ENCODE results near the gene TRIM25.

TRIM25 gene

GRCh38 chr17:56928586-56928985, 14.7 kb upstream of the TRIM25 start:
- DNase-seq (ENCODE audit: low spot score) = no peak
- no peak for FAIRE-seq

DNA sequence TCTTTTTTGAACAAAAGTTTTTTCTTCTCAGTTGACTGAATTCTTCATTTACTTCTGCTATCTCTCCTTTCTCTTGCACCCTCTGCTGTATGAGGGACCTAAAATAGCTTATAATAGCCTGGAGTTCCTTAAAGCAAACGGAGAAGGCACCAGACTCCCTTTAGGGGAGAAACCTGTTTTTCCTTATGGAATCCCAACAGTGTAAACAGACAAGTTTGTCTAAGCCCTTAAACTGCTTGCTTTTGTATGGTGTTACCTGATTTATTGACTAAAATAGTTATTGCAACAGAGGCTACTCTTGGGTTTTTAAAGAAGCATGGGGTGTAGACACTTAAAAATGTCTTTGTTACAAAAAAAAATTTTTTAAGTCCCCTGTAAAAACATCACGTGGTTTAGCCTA, 12.9 kb upstream of the TRIM25 start:
- FAIRE-seq = no peak

GRCh38 chr17:56926270-56926669, 12.4 kb upstream of the TRIM25 start:
- no peak for DNase-seq (ENCODE audit: low spot score)

More for the DNA sequence above, 12.9 kb upstream of the TRIM25 start:
- no peak for DNase-seq (ENCODE audit: low spot score)

DNA sequence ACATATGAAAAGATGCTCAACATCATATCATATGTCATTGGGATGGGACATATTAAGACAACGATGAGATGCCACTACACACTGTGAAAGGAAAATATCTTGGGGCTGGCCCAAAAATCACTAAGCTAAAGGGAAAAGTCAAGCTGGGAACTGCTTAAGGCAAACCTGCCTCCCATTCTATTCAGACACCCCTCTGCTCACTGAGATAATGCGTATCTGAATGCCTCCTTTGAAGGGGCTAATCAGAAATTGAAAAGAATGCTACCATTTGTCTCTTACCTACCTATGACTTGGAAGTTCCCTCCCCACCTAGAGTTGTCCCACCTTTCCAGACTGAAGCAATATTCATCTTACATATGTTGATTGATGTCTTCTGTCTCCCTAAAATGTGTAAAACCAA, 11.2 kb upstream of the TRIM25 start:
- FAIRE-seq = no peak
- no peak for DNase-seq (ENCODE audit: low spot score)

More at GRCh38 chr17:56926270-56926669, 12.4 kb upstream of the TRIM25 start:
- FAIRE-seq = no peak

DNA sequence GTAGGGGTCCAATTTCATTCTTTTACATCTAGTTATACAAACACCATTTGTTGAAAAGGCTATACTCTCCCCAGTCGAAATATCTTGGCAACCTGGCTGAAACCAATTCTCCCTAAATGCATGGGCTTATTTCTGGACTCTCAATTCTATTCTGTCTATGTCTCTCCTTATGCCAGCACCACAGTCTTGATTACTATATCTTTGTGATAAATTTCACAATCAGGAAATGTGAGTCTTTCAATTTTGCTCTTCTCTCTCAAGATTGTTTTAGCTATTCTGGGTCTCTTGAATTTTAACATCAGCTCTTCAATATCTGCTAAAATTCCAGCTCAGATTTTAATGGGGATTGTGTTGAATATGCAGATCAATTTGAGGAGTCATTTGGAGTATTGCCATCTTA, 5.9 kb upstream of the TRIM25 start:
- FAIRE-seq (no peak), DNase-seq (ENCODE audit: low spot score) (no peak)

GRCh38 chr17:56918916-56919315, 5.1 kb upstream of the TRIM25 start:
- FAIRE-seq = no peak
- no peak for DNase-seq (ENCODE audit: low spot score)

- DNase-seq (ENCODE audit: low spot score) = no peak
- no peak for FAIRE-seq
These were observed 3.9 kb upstream of the TRIM25 start for GRCh38 chr17:56917559-56918296.

DNA sequence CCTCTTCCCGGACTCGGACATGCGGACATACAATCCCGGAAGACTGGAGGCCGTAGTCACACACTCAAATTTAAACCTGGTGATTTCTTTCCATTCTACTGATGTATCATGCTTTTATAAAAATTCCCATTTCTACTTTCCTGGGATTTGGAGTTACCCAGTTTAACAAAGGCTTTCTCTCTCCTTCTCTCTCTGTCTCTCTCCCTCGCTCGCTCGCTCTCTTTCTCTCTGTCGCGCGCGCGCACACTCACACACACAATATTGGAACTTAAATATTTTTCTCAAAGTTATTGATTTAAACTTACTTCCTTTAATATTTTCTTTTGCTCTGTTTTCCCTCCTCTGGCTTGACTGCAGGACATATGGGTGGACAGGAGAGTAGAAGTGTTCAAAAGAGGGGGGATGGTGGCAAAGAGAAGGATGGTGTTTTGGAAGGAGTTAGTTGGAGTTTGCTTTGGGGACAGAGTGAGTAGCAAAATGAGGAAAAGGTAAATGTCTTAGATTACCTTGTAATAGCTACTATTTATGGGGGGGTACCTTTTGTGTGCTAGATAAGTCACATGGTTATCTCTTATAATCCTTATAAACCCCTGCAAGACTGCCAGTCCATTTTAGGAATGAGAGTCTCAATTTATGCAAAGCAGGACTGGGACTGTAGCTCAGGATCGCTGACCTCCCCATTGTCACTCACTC, 878 bp upstream of the TRIM25 start:
- no peak for DNase-seq (ENCODE audit: low spot score)
- FAIRE-seq = no peak

DNA sequence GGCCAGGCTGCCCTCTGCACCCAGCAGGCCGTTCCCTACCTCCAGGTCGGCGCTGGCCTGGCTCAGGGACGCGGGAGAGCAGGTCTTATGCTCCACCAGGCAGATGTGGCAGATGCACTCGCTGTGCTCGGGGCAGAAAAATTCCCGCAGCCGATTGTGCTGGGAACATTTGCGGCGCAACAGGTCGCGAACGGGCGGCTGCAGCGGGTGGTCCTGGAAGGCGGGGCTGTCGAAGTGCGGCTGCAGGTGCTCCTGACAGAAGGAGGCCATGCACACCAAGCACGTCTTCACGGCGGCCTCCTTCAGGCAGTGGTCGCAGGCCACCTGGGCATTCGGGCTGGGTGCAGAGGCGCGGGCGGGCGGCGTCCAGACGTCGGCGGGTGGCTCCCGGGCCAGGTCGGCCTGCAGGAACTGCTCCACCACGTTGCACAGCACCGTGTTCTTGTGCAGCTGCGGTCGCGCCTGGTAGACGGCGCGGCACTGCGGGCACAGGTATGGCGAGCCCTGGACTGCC, 439 bp downstream of the TRIM25 start:
- FAIRE-seq = no peak
- DNase-seq (ENCODE audit: low spot score) = peak; percentile 8

GRCh38 chr17:56913000-56913311, 893 bp downstream of the TRIM25 start:
- no peak for FAIRE-seq

GRCh38 chr17:56912105-56912999, 1.5 kb downstream of the TRIM25 start:
- DNase-seq (ENCODE audit: low spot score) (no peak), FAIRE-seq (no peak)

More at GRCh38 chr17:56913000-56913311, 893 bp downstream of the TRIM25 start:
- DNase-seq (ENCODE audit: low spot score) = no peak

DNA sequence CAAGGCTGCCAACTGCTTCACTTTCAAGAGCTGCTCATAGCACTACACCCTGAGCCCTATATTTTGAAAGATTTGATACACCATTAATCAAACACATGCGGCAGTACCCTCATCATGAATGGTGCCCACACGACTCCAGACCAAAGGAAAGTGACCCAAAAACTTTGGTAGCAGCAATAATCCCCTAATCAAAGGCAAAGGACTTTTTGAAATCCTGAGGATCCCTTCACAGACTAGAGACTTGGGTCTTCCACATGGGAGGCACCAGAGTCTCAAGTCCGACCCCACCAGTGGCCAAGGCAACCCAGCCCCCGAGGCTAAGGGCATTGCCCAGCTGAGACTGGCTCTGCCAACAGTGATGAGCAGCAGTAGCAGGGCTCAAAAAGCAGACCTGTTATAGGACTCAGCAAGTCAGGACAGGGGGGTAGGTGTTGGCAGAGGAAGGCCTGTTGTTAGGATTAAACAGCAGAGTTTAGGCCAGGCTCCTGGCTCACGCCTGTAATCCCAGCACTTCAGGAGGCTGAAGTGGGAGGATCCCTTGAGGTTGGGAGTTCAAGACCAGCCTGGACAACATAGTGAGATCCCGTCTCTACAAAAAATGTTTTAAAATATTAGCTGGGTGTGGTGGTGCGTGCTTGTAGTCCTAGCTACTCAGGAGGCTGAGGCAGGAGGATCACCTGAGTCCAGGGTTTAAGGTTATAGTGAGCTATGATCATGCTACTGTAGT, 3.2 kb downstream of the TRIM25 start:
- FAIRE-seq (no peak), DNase-seq (ENCODE audit: low spot score) (no peak)

DNA sequence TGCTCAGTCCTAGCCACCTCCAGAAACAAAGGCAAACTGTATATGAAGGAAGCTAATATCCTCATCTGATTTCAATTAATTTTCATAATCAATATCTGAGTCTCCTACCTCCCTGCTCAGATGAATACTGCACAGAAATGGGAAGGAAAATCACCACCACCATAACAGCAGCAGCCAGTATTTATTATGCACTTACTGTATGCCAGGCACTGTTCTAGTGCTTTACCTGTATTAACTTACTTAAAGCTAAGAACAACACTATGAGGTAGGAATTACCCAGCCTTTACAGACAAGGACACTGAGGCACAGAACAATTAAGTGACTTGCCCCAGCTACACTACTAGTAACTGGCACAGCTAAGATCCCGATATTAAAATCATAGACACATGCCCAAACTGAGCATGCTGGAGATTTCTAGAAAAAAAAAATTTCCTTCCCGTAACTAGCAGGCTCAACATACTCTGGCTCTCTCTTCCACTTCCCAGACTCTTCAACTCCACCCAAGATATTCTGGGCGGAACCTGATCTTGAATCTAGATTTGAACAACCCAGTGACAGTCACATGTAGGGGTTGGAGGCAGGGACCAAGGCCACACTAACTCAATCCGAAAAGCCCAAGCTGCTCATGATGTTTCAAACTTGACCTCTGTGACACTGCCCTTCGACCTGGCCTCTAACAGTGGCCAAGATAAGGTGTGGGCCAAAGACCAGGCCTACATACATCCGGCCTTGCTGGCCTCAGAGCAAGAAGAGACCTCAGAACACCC, 3.9 kb downstream of the TRIM25 start:
- FAIRE-seq (no peak), DNase-seq (ENCODE audit: low spot score) (no peak)

DNA sequence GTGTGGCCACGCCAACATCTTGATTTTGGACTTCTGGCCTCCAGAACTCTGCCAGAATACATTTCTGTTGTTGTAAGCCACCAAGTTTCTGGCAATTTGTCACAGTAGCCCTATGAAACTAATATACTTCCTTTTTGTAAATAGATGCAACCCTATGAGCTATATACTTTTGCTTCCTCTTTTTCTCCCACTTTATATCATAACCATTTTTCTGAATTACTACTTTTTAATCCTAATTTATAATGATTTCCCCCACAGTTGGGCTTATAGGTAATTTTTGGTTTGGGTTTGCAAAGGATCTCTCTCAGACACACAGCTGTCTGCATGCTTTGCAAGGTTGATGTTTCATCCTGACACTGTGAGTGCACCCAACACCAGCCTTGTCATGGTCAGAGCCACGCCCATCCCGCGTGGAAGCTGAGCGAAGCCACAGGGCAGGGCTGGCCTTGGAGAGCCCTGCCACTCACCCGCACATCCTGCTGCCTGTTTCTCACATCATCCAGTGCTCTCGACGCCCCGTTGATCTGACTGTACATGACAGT, 5.8 kb downstream of the TRIM25 start:
- DNase-seq (ENCODE audit: low spot score) = peak; percentile 24
- FAIRE-seq = no peak

GRCh38 chr17:56903560-56903959, 10.3 kb downstream of the TRIM25 start:
- no peak for DNase-seq (ENCODE audit: low spot score)

GRCh38 chr17:56902348-56902747, 11.5 kb downstream of the TRIM25 start:
- DNase-seq (ENCODE audit: low spot score) (peak; percentile 92), FAIRE-seq (peak; percentile 75)

More at GRCh38 chr17:56903560-56903959, 10.3 kb downstream of the TRIM25 start:
- FAIRE-seq = no peak

DNA sequence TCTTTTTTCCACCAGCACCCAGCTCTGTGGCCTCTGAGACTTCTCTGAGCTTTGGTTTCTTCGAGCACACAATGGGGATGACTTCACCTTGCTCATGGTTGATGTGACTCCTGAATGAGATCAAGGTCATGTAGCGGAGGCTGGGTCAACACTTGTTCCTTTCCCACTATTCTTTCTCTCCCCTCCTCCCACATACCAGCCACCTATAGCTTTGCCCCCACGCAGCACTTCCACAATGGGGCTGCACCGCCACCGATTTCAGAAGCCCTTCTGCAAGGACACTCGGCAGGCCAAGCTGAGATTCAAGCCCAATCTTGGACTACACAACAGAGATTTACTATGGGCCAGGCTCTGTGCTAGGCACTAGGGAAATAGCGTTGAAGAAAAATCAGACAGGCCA, 14.4 kb downstream of the TRIM25 start:
- no peak for DNase-seq (ENCODE audit: low spot score)
- no peak for FAIRE-seq

DNA sequence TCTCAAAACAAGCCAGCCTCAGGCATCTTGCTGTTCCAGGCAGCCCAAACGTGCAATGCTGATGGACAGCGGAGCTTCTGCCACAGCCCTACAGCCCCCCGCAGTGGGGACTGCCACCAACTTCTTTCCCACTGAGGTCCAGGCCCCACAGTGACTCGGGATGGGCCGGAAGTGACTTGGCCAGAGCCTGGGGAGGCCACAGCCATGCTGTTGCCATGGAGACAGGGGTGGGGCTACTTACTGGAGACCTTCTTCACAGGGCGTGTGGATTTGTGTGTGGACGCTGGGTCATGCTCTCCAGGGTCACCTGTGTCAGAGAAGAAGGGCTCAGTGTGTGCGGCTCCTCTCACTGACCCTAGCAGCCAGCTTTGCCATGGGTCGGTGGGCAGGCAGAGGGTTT, 15.0 kb downstream of the TRIM25 start:
- FAIRE-seq (no peak), DNase-seq (ENCODE audit: low spot score) (no peak)

GRCh38 chr17:56897646-56898424, 16.0 kb downstream of the TRIM25 start:
- FAIRE-seq (no peak), DNase-seq (ENCODE audit: low spot score) (no peak)

Measured in RCC 7860 (cell line).